ENCODE measurements around the gene PIK3CD.

- no peak for TF ChIP-seq ZNF232 (CRISPR knock-in tag; IDR thresholded peaks at IDR 0.05)
- TF ChIP-seq CTCF (IDR thresholded peaks at IDR 0.05): no peak
- TF ChIP-seq, protein P1, sequence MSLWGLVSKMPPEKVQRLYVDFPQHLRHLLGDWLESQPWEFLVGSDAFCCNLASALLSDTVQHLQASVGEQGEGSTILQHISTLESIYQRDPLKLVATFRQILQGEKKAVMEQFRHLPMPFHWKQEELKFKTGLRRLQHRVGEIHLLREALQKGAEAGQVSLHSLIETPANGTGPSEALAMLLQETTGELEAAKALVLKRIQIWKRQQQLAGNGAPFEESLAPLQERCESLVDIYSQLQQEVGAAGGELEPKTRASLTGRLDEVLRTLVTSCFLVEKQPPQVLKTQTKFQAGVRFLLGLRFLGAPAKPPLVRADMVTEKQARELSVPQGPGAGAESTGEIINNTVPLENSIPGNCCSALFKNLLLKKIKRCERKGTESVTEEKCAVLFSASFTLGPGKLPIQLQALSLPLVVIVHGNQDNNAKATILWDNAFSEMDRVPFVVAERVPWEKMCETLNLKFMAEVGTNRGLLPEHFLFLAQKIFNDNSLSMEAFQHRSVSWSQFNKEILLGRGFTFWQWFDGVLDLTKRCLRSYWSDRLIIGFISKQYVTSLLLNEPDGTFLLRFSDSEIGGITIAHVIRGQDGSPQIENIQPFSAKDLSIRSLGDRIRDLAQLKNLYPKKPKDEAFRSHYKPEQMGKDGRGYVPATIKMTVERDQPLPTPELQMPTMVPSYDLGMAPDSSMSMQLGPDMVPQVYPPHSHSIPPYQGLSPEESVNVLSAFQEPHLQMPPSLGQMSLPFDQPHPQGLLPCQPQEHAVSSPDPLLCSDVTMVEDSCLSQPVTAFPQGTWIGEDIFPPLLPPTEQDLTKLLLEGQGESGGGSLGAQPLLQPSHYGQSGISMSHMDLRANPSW (CRISPR knock-in tag; conservative IDR thresholded peaks at IDR 0.05; ENCODE audit: low read depth): no peak
- no peak for TF ChIP-seq CBFB (CRISPR knock-in tag; IDR thresholded peaks at IDR 0.05; ENCODE audit: low read depth)
- no peak for TF ChIP-seq CREB1 (CRISPR knock-in tag; IDR thresholded peaks at IDR 0.05)
- TF ChIP-seq NR1H2 (CRISPR knock-in tag; IDR thresholded peaks at IDR 0.05): no peak
- TF ChIP-seq SP1 (CRISPR knock-in tag; conservative IDR thresholded peaks at IDR 0.05): no peak
- no peak for TF ChIP-seq ZBTB21 (CRISPR knock-in tag; IDR thresholded peaks at IDR 0.05; ENCODE audit: borderline replicate concordance)
- TF ChIP-seq ATF2 (CRISPR knock-in tag; IDR thresholded peaks at IDR 0.05; ENCODE audit: borderline replicate concordance, low read depth): no peak
- TF ChIP-seq ZBTB43 (CRISPR knock-in tag; IDR thresholded peaks at IDR 0.05): no peak
- no peak for TF ChIP-seq TEAD1 (CRISPR knock-in tag; IDR thresholded peaks at IDR 0.05)
- no peak for TF ChIP-seq NR3C1 (CRISPR knock-in tag; conservative IDR thresholded peaks at IDR 0.05; ENCODE audit: low read depth)
These were observed 7.8 kb downstream of the PIK3CD start for GRCh38 chr1:9659328-9659727.
